ELR (cell line): ENCODE data around the gene GDF7.

Source experiments
- DNase-seq: peaks from one replicate; pipeline ENCODE4 v3.0.0-alpha.2; 2015; ENCODE audit warnings: low read depth

GDF7 gene

GRCh38 chr2:20674974-20675679, 8.2 kb downstream of the GDF7 start:
- peak; percentile 86 for DNase-seq

GRCh38 chr2:20675701-20676352, 8.9 kb downstream of the GDF7 start:
- peak; percentile 41 for DNase-seq

- DNase-seq = no peak
Observed at GRCh38 chr2:20676353-20677215, 9.6 kb downstream of the GDF7 start.

GRCh38 chr2:20677301-20678085, 10.5 kb downstream of the GDF7 start:
- DNase-seq = no peak

- no peak for DNase-seq
Observed at GRCh38 chr2:20678086-20678395, 11.1 kb downstream of the GDF7 start.

GRCh38 chr2:20678780-20679179, 11.8 kb downstream of the GDF7 start:
- DNase-seq = no peak

GRCh38 chr2:20680744-20681375, 13.9 kb downstream of the GDF7 start:
- DNase-seq = no peak

GRCh38 chr2:20682167-20682920, 15.4 kb downstream of the GDF7 start:
- peak; percentile 29 for DNase-seq

- DNase-seq = no peak
Observed at GRCh38 chr2:20684581-20685063, 17.7 kb downstream of the GDF7 start.

- DNase-seq = no peak
Observed at GRCh38 chr2:20687260-20687832, 20.4 kb downstream of the GDF7 start.

GRCh38 chr2:20689428-20690264, 22.7 kb downstream of the GDF7 start:
- DNase-seq = no peak

GRCh38 chr2:20691076-20691734, 24.3 kb downstream of the GDF7 start:
- no peak for DNase-seq

GRCh38 chr2:20692081-20692480, 25.1 kb downstream of the GDF7 start:
- no peak for DNase-seq

- no peak for DNase-seq
Observed at GRCh38 chr2:20693317-20693716, 26.4 kb downstream of the GDF7 start.

- DNase-seq = no peak
Observed at GRCh38 chr2:20696366-20696765, 29.4 kb downstream of the GDF7 start.

GRCh38 chr2:20697322-20697934, 30.5 kb downstream of the GDF7 start:
- DNase-seq = no peak

- no peak for DNase-seq
Observed at GRCh38 chr2:20698916-20699613, 32.1 kb downstream of the GDF7 start.

- peak; percentile 47 for DNase-seq
Observed at GRCh38 chr2:20702563-20702962, 35.6 kb downstream of the GDF7 start.
